IPS DF 6.9 (cell line): ENCODE results near the gene PON1.

Source experiments
- DNase-seq: peaks from one replicate; pipeline ENCODE4 v3.0.0-alpha.2; 2013; ENCODE audit warnings: low read depth, low spot score
- H3K27ac ChIP-seq: one replicate; pipeline ENCODE4 v1.5.1; 2013; ENCODE audit warnings: low read length, control low read depth
- H3K27me3 ChIP-seq: 2 replicates; pipeline ENCODE4 v1.6.1; 2013; ENCODE audit warnings: mild to moderate bottlenecking, low read length; ENCODE audit not compliant: control insufficient read depth, insufficient read depth
- H3K36me3 ChIP-seq: 2 replicates; pipeline ENCODE4 v1.6.1; 2013; ENCODE audit warnings: low read length; ENCODE audit not compliant: control insufficient read depth, insufficient read depth
- H3K4me1 ChIP-seq: 2 replicates; pipeline ENCODE4 v1.6.1; 2013; ENCODE audit warnings: low read length; ENCODE audit not compliant: control insufficient read depth, insufficient read depth
- H3K4me3 ChIP-seq: 2 replicates; pipeline ENCODE4 v1.5.1; 2013; ENCODE audit warnings: mild to moderate bottlenecking, low read length
- H3K9me3 ChIP-seq: 2 replicates; pipeline ENCODE4 v1.6.1; 2013; ENCODE audit warnings: low read length, inconsistent platforms; ENCODE audit not compliant: control insufficient read depth, insufficient read depth
- WGBS: extraction: QIAGEN DNeasy Blood & Tissue Kit; methylation state at CpG from one replicate; pipeline ENCODE4 v1.1.7; 2013; ENCODE audit warnings: mixed read lengths, missing lambda C conversion rate; ENCODE audit not compliant: insufficient read length, insufficient coverage; 5-methylcytosine and 5-hydroxymethylcytosine counted together

The PON1 gene

DNA sequence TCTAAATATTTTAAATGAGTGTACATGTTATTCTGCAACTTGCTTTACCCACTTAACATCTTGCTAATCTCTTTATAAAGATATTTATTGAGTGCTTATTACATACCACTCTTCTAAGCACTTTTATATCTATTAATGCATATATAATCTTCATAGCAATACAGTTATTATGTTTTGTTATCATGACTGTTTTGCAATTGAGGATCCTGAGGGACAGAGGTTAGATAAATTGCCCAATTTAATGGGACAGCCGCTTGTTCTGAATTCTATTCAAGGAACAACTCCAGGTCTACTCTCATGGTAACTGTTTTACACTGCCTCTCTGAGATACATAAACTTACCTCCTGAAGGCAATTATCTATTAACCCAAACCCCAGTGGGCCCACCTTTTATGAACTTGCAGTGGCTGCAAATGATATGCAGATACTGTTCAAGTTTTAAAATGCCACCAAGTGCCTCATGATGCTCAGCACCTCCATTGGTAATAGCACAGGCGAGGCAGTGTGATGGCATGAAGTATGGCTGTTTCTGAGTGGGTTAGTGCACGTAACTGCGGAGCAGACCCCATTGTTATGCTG, 60.5 kb downstream of the PON1 start:
- Histone ChIP-seq H3K4me1 (no peaks in the 10 kb centered on the region), H3K36me3 (no peaks in the 10 kb centered on the region), H3K27me3 (no peaks in the 10 kb centered on the region), H3K9me3 (no peaks in the 10 kb centered on the region), H3K4me3 (no peak overlapping the region), H3K27ac (no peak overlapping the region)
- DNase-seq, result no peak
- no CpG with 5 or more reads among the region's 4 CpGs for WGBS

GRCh38 chr7:95262875-95263274, 61.5 kb downstream of the PON1 start:
- Histone ChIP-seq H3K36me3 (no peaks in the 10 kb centered on the region), H3K4me1 (no peaks in the 10 kb centered on the region), H3K9me3 (no peaks in the 10 kb centered on the region), H3K27me3 (no peaks in the 10 kb centered on the region), H3K4me3 (no peak overlapping the region), H3K27ac (no peak overlapping the region)
- no peak for DNase-seq
- no CpG with 5 or more reads among the region's 2 CpGs for WGBS

- H3K4me3 ChIP-seq, result no peak overlapping the region
- H3K4me1 ChIP-seq, result no peaks in the 10 kb centered on the region
- H3K27ac ChIP-seq, result no peak overlapping the region
- H3K9me3 ChIP-seq, result no peaks in the 10 kb centered on the region
- DNase-seq, result no peak
- no peaks in the 10 kb centered on the region for H3K36me3 ChIP-seq
- no peaks in the 10 kb centered on the region for H3K27me3 ChIP-seq
These were observed 62.4 kb downstream of the PON1 start for GRCh38 chr7:95261895-95262415.

DNA sequence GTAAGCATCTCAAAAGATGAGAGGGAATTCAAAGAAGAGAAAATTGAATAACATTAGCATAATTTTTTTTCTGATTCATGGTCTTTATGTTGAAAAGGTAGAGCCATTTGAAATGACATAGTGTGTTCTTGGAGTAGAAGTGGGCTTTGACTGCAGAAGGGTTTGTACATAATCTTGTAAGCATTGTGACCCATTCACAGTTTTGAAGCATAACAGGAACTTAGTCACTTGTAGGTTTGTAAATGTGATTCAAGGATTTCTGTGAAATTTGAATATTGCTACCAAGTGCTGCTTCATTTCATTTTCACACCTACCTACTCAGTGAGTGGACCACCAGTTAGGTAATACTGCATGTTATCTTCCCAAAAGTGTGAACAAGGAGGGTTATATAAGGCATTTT, 68.6 kb downstream of the PON1 start:
- no peak for DNase-seq
- H3K4me3 ChIP-seq, result no peak overlapping the region

DNA sequence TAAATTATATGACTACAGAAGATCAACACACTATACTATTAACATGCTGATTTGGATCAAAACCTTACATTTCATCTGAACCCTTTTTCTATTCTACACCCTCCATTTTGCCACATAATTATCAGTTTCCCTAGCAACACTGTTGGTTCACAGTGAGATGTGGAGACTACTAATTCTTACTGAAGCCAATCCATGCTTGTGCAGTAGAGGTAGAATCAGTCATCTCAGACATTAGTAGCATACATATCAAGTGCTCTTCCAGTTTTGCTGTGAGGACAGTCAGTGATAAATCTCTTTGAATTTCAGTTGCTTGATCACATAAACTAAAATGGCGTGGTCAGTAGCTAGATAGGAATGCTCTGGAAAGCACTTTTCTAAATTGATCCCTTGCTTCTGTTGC, 70.3 kb downstream of the PON1 start:
- Histone ChIP-seq H3K4me1 (no peaks in the 10 kb centered on the region), H3K9me3 (no peaks in the 10 kb centered on the region), H3K4me3 (no peak overlapping the region), H3K27me3 (no peaks in the 10 kb centered on the region), H3K27ac (no peak overlapping the region), H3K36me3 (no peaks in the 10 kb centered on the region)
- no peak for DNase-seq
- no CpG with 5 or more reads among the region's 1 CpG for WGBS

More for the DNA sequence above, 68.6 kb downstream of the PON1 start:
- H3K36me3 ChIP-seq, result no peaks in the 10 kb centered on the region
- no peaks in the 10 kb centered on the region for H3K27me3 ChIP-seq
- H3K9me3 ChIP-seq, result no peaks in the 10 kb centered on the region
- H3K4me1 ChIP-seq, result no peaks in the 10 kb centered on the region
- no peak overlapping the region for H3K27ac ChIP-seq

DNA sequence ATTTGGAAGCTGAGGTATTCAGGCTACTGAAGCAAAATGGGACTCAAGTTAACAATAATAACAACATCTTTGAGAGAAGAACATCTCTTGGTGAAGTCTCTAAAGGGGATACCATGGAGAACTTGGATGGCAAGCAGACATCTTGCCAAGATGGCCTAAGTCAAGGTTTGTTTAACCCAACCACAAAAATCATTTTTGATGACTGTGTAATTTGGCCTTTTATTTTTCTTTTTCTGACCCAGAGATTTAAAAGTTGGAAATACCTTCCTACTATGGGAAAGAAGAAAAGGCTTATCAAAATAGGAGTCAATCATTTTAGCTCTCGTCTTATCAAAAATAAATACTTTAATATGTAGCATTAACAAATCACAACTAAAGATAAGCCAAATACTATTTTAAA, 72.4 kb downstream of the PON1 start:
- Histone ChIP-seq H3K27me3 (no peaks in the 10 kb centered on the region), H3K4me3 (no peak overlapping the region), H3K36me3 (no peaks in the 10 kb centered on the region), H3K4me1 (no peaks in the 10 kb centered on the region), H3K27ac (no peak overlapping the region), H3K9me3 (no peaks in the 10 kb centered on the region)
- no peak for DNase-seq
- WGBS, result no CpG with 5 or more reads among the region's 1 CpG

- no CpG with 5 or more reads among the region's 6 CpGs for WGBS
- Histone ChIP-seq H3K9me3 (no peaks in the 10 kb centered on the region), H3K27me3 (no peaks in the 10 kb centered on the region), H3K4me1 (no peaks in the 10 kb centered on the region; the same call in 1 of the 2 replicates), H3K4me3 (no peak overlapping the region), H3K36me3 (no peaks in the 10 kb centered on the region), H3K27ac (no peak overlapping the region)
- DNase-seq, result no peak
These were observed 73.8 kb downstream of the PON1 start for GRCh38 chr7:95250571-95250970.
